ELR (cell line): Measurements from ENCODE around the gene TMC1.
"Not testable (repeated sequence)": the region's sequence is repeated elsewhere in the genome, so short reads cannot be mapped to it uniquely, and the experiment has no call there.

Experiments used
- DNase-seq: peaks from one replicate; pipeline ENCODE4 v3.0.0-alpha.2; 2015; ENCODE audit warnings: low read depth

TMC1 gene

DNA sequence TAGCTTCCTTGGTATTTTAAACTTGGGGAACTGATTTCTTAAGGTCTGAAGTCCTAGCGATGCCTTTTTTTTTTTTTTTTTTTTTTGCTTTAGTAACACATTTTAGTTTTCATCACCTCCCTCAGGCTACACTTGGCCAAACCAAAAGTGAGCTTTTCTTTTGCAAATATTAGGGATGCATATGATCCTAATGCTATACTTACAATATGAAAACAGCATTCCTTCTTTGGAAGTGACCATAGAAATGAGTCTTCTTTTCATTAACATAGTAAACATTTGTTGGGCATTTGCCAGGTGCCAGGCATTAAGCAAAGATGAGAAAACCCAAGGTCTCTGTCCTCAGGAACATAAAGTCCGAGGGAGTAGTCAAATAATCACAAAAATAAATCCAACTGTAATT lies 241.6 kb downstream of the TMC1 start:
- DNase-seq = no peak

DNA sequence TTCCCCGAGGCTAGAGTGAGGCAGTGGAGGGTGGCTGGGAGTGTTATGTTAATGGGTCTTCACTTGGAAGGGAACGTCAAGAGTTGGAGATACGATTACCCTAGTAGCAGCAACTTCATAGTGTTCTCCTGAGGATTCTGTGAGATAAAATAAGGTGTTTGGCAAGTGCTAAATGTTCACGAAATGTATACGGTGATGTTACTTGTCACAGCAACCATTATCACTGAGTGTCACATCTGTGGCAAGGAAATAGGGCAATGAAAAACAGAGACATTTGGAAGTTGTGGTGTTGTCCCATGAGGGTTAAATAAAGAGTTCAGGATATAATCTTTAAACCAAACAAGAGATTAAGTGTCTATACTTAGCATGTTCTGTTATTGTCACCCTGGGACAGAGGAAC lies 248.1 kb downstream of the TMC1 start:
- no peak for DNase-seq

DNA sequence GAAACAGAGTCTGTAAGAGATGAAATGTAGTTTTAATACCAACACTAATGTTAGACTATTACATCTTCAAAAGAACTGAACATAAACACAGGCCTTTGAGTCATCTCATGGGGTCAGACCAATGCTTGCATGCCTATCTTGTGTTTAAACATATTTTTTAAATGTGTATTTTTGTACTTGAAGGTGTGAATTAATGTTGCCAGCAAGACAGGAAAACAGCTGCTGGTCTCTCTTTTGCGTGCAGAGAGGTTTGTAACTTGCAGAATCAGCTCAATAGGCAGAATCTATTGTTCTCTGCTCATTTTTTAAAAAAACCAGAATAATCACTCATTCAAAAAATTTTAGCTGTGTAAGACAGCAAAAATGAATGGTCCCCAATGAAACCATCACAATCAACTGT lies 251.3 kb downstream of the TMC1 start:
- no peak for DNase-seq

DNA sequence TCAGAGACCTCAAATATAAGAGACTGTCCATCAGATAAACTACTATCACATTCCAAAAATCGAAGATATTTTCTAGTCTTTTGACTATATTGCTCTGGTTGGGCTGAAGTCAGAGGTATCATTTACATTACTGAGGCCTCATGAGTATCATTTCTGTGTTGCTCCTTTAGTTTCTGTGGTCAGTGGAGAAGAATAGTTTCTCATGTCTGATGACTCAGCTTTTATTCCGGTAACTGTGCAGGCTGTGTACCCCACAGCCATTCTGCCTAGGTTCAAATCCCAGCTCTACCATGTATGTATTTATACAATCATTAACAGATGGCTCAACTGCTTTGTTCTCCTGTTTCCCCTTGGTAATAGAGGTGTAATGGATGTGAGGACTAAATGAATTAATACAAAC lies 252.2 kb downstream of the TMC1 start:
- DNase-seq = no peak

DNA sequence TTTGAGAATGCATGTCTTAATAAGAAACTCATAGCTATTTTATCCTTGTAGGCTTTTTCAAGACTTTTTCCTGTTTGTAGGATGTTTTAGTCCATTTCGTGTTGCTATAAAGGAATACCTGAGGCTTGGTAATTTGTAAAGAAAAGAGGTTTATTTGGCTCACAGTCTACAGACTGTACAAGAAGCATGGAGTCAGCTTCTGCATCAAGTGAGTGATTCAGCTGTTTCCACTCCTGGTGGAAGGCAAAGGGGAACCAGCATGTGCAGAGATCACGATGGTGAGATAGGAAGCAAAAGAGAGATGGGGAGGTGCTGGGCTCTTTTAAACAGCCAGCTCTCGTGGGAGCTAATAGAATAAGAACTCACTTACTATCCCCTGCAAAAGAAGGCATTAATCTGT lies 254.2 kb downstream of the TMC1 start:
- DNase-seq = no peak

DNA sequence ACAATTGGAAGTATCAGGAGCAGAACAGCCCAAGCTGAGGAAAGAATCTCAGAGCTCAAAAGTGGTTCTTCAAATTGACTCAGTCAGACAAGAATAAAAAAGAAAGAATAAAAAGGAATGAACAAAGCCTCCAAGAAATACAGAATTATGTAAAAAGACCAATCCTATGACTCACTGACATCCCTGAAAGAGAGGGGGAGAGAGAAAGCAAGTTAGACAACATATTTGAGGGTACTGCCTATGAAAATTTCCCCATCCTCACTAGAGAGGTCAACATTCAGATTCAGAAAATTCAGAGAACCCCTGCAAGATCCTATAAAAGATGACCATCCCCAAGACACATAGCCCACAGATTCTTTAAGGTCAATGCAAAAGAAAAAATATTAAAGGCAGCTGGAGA lies 258.2 kb downstream of the TMC1 start:
- no peak for DNase-seq

DNA sequence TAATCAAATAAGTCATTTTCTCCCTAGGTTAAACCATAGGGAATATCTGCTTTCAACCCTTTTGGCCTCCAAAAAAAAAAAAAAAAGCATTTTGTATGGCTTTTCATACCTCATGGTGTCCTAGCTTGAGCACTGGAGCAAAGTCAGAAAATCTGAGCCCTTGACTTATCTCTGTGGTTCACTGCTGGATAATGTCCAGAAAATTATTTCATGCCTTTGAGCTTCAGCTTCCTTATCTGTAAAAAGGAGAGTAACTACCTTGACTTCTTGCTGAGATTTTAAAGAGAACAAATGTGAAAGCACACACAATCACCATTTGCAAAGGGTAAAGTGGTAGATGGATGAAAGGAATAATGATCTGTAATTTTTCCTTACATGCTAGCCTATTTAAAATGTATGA lies 265.5 kb downstream of the TMC1 start:
- no peak for DNase-seq

DNA sequence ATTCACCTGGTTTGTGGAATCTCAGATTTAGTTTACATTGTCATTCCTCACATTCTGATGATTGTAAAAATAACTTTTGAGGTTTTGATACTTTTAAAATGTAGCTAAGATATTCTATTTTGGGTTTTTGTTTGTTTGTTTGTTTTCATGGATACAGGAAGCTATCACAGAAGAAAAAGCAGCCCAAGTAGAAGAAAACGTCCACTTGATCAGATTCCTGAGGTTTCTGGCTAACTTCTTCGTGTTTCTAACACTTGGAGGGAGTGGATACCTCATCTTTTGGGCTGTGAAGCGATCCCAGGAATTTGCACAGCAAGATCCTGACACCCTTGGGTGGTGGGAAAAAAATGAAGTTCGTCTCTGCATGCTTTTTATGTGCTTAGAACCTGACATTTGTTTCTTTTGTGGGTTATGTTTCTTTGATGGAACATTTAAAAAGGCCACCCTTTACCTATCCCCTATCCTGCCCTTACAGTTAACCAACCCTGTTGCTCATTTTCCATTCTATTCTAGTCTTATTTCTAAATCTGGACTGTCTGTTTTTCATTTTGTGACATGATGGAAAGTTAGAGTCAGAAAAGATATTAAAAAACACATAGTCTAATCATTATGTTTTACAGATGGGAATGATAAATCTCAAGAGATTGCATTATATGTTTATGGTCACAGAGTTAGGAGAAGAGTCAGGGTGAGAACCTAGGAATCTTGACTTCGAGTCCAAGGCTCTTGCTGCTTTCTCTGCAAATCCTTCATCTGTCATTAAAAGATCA lies 267.7 kb downstream of the TMC1 start:
- no peak for DNase-seq

DNA sequence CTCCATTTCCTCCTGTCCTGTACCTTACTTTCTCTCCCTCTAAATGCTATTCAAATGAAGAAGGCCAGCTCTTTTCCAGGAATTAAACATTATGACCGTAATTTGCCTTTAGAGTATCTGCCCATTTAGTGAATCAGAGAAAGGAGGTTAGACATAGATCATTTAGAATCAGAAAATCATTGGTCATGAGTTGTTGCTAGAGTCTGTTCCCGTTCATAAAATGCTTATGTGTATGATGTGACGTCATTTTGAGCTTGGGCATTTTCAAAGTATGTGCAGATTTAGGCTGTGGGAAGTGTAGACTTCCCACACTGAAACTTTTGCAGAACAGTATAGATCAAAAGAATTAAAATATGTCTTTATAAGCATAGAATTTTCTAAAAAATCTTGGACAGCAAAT lies 268.5 kb downstream of the TMC1 start:
- no peak for DNase-seq

DNA sequence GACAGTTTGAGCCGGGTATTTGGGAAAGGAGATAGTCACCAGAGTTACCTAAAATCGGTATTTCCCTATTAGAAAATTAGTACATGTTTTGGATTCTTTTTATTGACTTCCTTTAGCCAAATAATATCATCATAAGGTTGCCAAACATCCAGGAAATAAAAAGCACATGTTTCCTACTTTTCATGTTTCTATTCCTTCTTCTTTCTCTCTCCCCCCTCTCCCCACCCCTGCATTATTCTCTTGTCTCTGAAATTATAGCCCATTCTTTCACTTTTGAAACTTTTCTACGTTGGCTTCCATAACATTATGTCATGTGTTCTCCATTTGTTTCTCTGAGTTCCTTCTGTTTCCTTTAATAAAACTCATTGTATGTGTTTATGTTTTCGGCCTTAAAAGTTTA lies 269.6 kb downstream of the TMC1 start:
- DNase-seq = no peak

DNA sequence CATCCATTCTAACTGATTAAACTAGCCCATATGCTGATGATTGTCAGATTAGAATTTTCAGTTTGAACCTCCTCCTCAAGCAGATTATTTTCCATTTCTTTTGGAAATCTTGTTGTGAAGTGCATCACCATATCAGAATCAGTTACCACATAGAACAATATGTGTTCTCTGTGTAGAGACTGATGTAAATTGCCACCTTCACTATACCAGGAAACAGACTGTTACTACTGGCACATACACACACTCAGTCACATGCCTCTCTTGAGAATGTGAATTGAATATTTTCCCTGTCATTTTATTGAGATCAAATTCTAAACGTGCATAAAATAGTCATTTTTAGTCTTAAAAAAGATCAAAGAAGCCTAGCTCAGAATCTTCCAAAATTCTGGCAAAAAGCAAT lies 270.0 kb downstream of the TMC1 start:
- no peak for DNase-seq

DNA sequence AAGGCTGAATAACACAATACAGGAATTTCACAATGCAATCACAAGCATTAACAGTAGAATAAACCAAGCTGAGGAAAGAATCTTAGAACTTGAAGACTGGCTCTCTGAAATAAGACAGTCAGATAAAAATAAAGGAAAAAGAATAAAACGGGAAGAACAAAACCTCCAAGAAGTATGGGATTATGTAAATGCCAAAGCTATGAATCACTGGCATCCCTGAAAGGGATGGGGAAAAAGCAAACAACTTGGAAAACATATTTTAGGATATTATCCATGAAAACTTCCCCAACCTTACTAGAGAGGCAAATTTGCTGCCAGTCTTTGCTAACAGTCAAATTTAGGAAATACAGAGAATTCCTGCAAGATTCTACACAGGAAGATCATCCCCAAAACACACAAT lies 273.5 kb downstream of the TMC1 start:
- DNase-seq = peak; percentile 17

DNA sequence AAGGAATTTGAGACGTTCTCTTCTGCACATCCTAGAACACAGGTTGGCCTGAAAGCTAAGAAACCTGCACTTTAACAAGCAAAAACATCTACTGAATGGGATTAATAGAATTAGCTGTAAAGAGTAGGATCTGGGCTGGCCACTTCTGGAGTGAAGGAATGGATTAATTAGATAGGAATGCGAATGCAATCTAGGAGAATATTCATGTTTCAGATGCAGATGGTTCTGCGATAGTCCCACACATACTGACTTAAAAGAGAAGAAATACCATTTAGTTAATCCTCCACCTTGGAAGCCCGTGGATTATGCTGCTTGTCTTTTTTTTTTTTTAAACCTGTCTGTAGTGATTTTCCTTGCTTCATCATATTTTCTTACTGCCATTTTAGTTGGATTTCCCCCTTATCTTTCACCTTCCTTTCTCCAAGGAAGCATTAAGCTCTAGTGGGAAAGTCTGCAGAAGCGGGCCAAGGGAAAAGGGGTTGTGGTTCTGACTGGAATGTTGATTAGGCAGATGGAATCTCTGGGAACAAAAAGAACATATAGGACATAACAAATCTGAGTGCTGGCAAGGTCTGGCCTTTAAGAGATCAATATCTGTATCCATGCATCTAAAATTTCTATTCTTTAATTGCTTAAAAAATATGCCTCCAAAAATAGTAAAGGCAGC lies 279.1 kb downstream of the TMC1 start:
- no peak for DNase-seq

DNA sequence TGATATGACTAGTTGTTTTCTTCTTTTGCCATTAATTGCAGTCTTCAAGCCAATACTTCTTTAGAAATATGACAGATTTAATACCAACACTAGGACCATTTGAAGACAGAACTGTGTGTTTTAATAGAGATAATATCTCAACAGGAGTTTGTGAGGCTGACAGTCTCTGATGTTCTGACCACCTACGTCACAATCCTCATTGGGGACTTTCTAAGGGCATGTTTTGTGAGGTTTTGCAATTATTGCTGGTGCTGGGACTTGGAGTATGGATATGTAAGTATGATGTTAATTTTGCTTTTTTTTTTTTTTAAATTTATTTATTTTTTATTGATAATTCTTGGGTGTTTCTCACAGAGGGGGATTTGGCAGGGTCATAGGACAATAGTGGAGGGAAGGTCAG lies 283.8 kb downstream of the TMC1 start:
- no peak for DNase-seq

DNA sequence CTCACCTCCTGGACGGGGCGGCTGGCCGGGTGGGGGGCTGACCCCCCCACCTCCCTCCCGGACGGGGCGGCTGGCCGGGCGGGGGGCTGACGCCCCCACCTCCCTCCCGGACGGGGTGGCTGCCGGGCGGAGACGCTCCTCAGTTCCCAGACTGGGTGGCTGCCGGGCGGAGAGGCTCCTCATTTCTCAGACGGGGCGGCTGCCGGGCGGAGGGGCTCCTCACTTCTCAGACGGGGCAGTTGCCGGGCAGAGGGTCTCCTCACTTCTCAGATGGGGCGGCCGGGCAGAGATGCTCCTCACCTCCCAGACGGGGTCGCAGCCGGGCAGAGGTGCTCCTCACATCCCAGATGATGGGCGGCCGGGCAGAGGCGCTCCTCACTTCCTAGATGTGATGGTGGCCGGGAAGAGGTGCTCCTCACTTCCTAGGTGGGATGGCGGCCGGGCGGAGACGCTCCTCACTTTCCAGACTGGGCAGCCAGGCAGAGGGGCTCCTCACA lies 285.0 kb downstream of the TMC1 start:
- not testable (repeated sequence) for DNase-seq

DNA sequence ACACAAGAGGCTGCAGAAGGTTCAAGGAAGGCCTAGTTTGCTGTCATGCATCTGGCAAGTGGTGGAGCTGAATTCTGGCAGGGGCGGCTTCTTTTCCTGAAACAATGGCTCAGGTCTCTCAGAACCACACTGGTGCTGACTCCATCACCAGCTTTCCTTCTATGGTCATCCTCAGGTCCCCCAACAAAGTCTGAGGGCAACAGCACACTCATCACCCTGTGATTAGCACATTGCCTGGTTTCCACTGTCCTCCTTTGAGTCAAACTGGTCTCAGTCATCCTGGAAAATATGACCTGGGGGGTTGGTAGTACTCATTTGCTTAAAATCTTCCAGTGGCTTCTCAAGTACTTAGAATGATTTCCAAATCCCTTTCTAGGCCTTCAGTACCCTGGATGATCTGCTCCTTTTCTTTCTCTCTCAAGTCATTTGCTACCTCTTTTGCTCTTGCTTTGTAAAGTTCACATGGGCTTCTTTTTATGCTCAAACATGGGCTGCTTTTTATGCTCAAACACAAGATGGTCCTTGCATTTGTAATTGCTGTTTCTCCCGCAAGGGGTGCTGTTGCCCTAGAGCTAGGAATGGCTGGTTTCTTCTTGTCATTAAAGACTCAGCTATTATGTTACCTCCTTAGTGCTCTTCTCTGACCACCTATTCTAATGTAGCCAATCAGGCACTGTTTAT lies 286.5 kb downstream of the TMC1 start:
- DNase-seq = peak; percentile 5

DNA sequence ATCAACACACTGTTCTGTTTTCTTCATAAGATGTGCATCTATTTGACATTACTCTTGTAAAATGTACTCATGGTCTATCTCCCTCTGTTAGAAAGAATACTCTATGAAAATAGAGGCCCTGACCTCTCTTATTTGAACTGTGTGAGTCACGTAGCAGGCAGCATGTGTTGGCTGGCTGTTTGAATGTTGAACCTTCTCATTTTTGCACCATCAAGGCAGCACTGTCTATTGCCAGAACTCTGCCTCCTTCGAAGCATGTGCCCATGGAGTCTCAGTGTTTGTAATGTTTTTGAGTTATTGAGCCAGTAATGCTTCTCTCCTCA lies 287.0 kb downstream of the TMC1 start:
- DNase-seq = no peak

DNA sequence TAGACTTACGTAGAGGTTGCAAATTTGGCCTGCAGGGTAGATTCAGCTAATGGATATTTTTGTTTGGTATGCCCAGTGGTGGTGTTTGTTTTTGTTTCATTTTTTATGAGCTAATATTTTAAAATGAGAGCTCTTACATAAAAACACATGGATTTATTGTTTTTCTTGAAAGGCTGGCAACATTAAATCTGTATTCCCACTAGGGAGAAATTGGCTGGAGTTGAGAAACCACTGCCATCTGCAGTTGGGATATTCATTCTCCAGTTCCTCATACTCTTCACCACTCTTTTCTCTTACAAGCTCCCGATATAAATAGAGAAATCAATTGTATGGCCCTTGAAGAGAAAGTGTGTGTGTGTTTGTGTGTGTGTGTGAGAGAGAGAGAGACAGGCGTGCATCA lies 288.2 kb downstream of the TMC1 start:
- no peak for DNase-seq

DNA sequence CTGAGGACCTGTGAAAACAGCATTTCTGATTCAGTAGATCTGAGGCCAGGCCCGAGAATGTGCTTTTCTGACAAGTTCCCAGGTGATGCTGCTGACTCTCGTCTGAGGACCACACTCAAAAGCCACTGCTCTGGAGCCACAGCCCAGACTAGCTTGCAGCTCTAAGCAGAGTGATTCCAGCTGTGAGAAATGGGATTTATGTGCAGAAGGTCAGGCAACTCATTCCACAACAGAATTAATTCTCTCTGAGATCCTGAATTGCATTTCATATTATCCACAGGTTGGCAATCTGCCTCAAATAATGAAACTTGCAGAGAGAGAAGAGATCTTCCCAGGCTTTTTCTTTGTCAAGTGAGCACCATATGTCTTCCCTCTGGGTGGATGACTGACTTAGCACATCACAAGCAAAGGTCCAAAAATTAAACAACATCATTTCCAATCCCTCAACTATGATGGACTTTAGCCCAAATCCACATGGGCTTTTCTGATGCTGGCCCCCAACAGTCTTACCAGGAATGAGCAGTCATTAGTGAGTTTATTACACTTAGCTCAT lies 291.2 kb downstream of the TMC1 start:
- no peak for DNase-seq

DNA sequence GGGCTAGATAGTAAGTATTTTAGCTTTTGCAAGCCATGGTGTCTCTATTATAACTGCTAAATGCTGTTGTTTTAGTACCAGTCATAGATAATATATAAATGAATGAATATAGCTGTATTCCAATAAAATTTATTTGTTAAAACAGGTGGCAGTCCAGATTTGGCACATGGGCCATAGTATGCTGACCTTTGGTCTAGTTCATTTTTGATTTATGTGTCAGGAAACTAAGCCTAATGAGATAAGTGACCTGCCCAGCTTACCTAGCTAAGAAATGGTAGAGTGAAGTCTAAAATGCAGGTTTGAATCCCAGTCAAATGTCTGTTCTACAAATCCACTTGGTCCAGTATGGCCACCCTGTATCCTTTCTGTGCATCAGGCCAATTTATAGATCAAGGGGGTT lies 292.1 kb downstream of the TMC1 start:
- DNase-seq = no peak

DNA sequence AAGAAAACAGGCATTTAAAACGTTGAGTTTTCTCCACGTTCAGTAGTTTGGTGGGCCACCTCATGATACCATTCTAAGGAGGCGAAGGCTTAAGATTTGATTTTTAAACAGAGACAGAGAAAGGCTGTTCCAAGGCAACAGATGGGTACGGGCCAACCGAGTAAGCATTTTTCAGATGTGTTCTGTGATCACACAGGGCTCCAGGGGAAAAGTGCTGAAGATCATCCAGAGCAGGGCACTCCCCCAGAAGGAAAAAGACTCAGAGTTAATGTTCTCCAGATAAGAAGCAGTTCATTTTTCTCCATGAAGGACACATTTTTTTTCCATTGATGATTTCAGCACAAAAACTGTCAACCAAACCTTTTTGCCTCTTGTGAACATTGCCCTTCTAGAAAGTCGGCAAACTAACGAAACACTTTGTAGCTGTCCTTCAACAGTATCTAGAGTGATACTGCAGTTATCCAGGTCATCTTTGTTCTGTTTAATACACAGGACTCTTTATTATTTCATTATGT lies 292.7 kb downstream of the TMC1 start:
- DNase-seq = no peak

DNA sequence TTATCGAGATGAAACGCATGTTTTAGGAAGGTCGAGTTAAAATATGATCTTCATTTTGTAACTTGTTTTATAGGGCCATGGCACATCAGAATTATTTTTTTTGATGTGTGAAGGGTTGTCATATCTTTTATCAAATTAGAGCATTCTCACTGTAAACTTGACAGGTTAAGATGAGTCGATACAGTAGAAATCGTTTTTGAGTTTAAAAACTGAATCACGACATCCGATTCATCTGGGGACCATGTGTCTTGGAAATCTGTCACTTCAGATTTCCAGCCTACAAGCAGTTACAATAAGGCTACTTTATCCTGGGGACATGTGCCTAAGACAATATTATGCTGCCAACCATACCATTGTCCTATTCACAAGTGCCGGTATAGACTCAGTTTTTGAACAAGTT lies 295.3 kb downstream of the TMC1 start:
- DNase-seq = no peak

DNA sequence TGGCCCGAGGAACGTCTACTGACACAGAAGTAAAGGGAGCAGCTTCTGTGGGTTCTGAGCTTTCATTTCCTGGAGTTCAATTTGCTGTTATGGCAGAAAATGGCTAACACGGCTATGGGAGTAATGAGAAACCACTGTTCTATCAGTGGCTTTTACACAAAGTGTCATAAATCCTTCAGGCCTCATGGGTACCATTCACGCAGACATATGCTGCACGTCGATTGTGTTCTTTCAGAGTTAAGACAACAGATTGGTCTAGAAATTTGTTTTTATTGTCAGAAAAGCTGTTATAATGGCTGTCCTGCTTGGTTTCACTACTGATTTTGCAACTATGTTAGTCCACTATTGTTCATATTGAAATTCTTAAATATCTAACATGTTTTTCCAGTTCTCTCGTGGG lies 296.0 kb downstream of the TMC1 start:
- no peak for DNase-seq
